CD4-positive, alpha-beta T cell (primary cell): Measurements from ENCODE around the gene BHLHE23. TPM values are rescaled to one million over a fixed set of nuclear protein-coding genes. Genes with fewer than 3 reads are reported as not detected.

ENCODE experiments used
- ATAC-seq: fragments of 200-7000 bp; cut with Tn5 transposase; one replicate; pipeline ENCODE4 v1.10.0; 2022; ENCODE audit warnings: mild to moderate bottlenecking; ENCODE audit not compliant: poor library complexity
- CTCF ChIA-PET: fragments of 350-600 bp; sonication (Branson Sonifier 250); formaldehyde crosslinking; loops from one replicate; lab custom pipeline; 2021; ENCODE audit warnings: antibody characterized with exemption, inconsistent platforms; lab: Charles Lee
- POLR2A ChIA-PET: fragments of 350-600 bp; sonication (Branson Sonifier 250); formaldehyde crosslinking; loops from one replicate; lab custom pipeline; 2021; ENCODE audit warnings: antibody characterized with exemption, inconsistent platforms; lab: Charles Lee
- DNase-seq, 14 experiments: peaks; one replicate each; pipeline ENCODE4 v3.0.0-alpha.2; 2013 to 2020; ENCODE audit warnings: mixed read lengths in 2 of 14
- H3K27ac ChIP-seq, 2 donors: one replicate each; pipeline versions ENCODE4 v1.5.1 to v1.7.0; 2013; ENCODE audit warnings: low read length in 2 of 2, low read depth in 1 of 2, mild to moderate bottlenecking in 1 of 2
- H3K27me3 ChIP-seq, 2 experiments: 1 replicate in 1 of 2; 2 replicates in 1 of 2; pipeline versions ENCODE4 v1.6.1 to v1.7.0; 2013; ENCODE audit warnings: low read length in 2 of 2, control low read depth in 1 of 2, mild to moderate bottlenecking in 1 of 2, moderate library complexity in 1 of 2; ENCODE audit not compliant: insufficient read depth in 2 of 2, control insufficient read depth in 1 of 2
- H3K36me3 ChIP-seq: one replicate; pipeline ENCODE4 v1.6.1; 2013; ENCODE audit warnings: low read length, control low read depth; ENCODE audit not compliant: insufficient read depth
- H3K4me1 ChIP-seq: one replicate; pipeline ENCODE4 v1.6.1; 2013; ENCODE audit warnings: low read length, control low read depth; ENCODE audit not compliant: insufficient read depth
- H3K4me3 ChIP-seq: one replicate; pipeline ENCODE4 v1.5.1; 2013; ENCODE audit warnings: mild to moderate bottlenecking, low read length, moderate library complexity
- H3K9me3 ChIP-seq, 2 experiments: 1 replicate in 1 of 2; 2 replicates in 1 of 2; pipeline versions ENCODE4 v1.6.1 to v1.7.0; 2013; ENCODE audit warnings: low read length in 2 of 2, mild to moderate bottlenecking in 2 of 2, control low read depth in 1 of 2, moderate library complexity in 1 of 2; ENCODE audit not compliant: control insufficient read depth in 1 of 2, insufficient read depth in 1 of 2
- H3K27ac Mint-ChIP-seq: one replicate; pipeline ENCODE4 v1.8.0; 2020; ENCODE audit warnings: mixed read lengths
- H3K27me3 Mint-ChIP-seq: one replicate; pipeline ENCODE4 v1.8.0; 2021; ENCODE audit warnings: mixed read lengths
- H3K36me3 Mint-ChIP-seq: one replicate; pipeline ENCODE4 v1.8.0; 2021; ENCODE audit warnings: low read depth, mixed read lengths
- H3K4me1 Mint-ChIP-seq: one replicate; pipeline ENCODE4 v1.8.0; 2021; ENCODE audit warnings: low read depth, mixed read lengths
- H3K4me3 Mint-ChIP-seq: one replicate; pipeline ENCODE4 v1.8.0; 2020; ENCODE audit warnings: mild to moderate bottlenecking, mixed read lengths
- H3K9me3 Mint-ChIP-seq: one replicate; pipeline ENCODE4 v1.8.0; 2020; ENCODE audit warnings: mixed read lengths
- intact Hi-C, 2 experiments: fragments of 100-400 bp; cut with DNase I in 1 of 2; cut with micrococcal nuclease in 1 of 2; formaldehyde crosslinking; loops; one replicate each; pipeline versions ENCODE4 v1.15.1 to v1.9.0; 2023 to 2025; cut with DNase I, micrococcal nuclease
- total RNA-seq, 174 experiments: library from RNA in 2 of 174; stranded (reverse) in 2 of 174; gene quantifications; one replicate each; pipeline ENCODE4 v1.2.3 and lab custom pipeline; 2021 to 2026
- TF ChIP-seq, protein P1 (sequence below): fragments of 200-600 bp; IDR thresholded peaks from one replicate; pipeline ENCODE4 v1.8.0; 2022; ENCODE audit warnings: antibody characterized with exemption, mild to moderate bottlenecking

The BHLHE23 gene
- total RNA-seq, 2 experiments from 2014 or later = not detected

DNA sequence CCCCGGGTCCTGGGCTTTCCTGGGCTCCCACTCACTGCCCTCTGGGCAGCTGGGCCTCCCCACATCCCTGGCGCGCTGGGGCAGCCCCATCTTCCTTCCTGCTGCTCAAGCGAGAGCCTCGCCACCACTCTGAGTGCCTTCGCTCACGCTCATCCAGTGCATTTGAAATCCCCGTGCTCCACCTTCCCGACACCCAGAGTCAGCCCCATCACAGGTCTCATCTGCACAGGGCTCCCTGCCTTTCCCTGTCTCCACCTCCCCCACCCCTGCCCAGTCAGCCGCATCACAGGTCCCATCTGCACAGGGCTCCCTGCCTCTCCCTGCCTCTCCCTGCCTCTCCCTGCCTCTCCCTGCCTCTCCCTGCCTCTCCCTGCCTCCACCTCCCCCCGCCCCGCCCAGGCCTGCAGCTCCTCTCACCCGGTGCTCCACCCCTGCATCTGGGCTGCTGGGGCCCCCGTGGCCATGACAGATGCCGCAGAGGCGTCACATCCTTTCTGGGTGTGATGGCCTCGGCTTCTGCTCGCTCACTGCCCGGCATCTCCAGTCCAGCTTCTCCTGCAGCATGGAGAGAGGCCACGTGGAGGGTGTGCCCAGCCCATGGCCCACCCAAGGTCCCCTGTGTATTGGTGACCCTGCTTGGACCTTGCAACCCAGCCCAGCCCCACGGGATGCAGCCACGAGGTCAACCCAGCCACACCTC, 9.0 kb upstream of the BHLHE23 start:
- Mint-ChIP-seq H3K4me3 (no peak overlapping the region), H3K9me3 (no peaks in the 10 kb centered on the region), H3K36me3 (no peaks in the 10 kb centered on the region), H3K27ac (no peak overlapping the region), H3K27me3 (peaks cover 72% of the 10 kb centered on the region), H3K4me1 (no peaks in the 10 kb centered on the region)
- peaks cover 12 to 34% of the 10 kb centered on the region in 2 experiments for H3K9me3 ChIP-seq
- ATAC-seq (no peak), DNase-seq (no peak)
- POLR2A ChIA-PET = no interaction called here
- no peaks in the 10 kb centered on the region for H3K36me3 ChIP-seq
- CTCF ChIA-PET = no interaction called here
- intact Hi-C loops = no loop called here
- no peak overlapping the region for H3K4me3 ChIP-seq
- peaks cover 2% of the 10 kb centered on the region for H3K4me1 ChIP-seq
- TF ChIP-seq, protein P1, sequence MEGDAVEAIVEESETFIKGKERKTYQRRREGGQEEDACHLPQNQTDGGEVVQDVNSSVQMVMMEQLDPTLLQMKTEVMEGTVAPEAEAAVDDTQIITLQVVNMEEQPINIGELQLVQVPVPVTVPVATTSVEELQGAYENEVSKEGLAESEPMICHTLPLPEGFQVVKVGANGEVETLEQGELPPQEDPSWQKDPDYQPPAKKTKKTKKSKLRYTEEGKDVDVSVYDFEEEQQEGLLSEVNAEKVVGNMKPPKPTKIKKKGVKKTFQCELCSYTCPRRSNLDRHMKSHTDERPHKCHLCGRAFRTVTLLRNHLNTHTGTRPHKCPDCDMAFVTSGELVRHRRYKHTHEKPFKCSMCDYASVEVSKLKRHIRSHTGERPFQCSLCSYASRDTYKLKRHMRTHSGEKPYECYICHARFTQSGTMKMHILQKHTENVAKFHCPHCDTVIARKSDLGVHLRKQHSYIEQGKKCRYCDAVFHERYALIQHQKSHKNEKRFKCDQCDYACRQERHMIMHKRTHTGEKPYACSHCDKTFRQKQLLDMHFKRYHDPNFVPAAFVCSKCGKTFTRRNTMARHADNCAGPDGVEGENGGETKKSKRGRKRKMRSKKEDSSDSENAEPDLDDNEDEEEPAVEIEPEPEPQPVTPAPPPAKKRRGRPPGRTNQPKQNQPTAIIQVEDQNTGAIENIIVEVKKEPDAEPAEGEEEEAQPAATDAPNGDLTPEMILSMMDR = no peak
- no peak overlapping the region for H3K27ac ChIP-seq
- peaks cover 24 to 27% of the 10 kb centered on the region in 2 experiments for H3K27me3 ChIP-seq

DNA sequence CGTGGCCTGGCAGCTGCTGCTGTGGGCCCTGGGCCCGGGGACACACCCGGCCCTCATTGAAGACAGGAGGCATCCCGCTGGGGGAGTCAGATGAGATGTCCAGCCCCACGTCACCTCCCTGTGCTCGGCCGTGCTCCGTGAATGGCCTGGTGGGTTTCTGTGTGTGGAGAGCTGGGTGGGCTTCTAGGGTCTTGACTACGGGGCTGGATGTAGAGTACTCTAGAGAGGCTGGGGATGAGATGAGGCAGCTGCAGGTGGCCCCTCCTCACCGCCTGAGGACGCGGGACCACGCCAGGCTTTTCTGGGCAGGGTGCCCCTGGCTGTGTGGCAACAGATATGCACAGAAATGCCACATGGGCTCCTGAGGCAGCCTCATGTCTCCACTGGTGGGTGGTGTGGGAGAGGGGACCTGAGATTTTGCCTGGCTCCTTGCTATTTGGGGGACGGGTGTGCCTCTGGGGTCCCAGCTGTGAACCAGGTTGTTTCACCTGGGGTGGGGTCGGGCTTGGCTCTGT, 8.4 kb upstream of the BHLHE23 start:
- ChIA-PET CTCF (interaction anchor here (1.6 kb wide), 1 partner anchor 43 kb away, joined by 4 read pairs; no protein-coding TSS in a partner anchor), POLR2A (no interaction called here)
- Mint-ChIP-seq H3K27me3 (peaks cover 73% of the 10 kb centered on the region), H3K9me3 (no peaks in the 10 kb centered on the region), H3K27ac (no peak overlapping the region), H3K4me1 (peaks cover 4% of the 10 kb centered on the region), H3K4me3 (no peak overlapping the region), H3K36me3 (no peaks in the 10 kb centered on the region)
- intact Hi-C loops = no loop called here
- H3K4me1 ChIP-seq = peaks cover 8% of the 10 kb centered on the region
- H3K27ac ChIP-seq = no peak overlapping the region
- peaks cover 24 to 27% of the 10 kb centered on the region in 2 experiments for H3K27me3 ChIP-seq
- H3K36me3 ChIP-seq = no peaks in the 10 kb centered on the region
- DNase-seq (no peak), ATAC-seq (no peak)
- peaks cover 12 to 34% of the 10 kb centered on the region in 2 experiments for H3K9me3 ChIP-seq
- TF ChIP-seq, protein P1 = no peak
- no peak overlapping the region for H3K4me3 ChIP-seq

GRCh38 chr20:63014710-63015109, 7.9 kb upstream of the BHLHE23 start:
- CTCF ChIA-PET = interaction anchor here (1.6 kb wide), 1 partner anchor 42 kb away, joined by 4 read pairs; no protein-coding TSS in a partner anchor

More at GRCh38 chr20:63014710-63015109, 7.9 kb upstream of the BHLHE23 start:
- intact Hi-C loops = no loop called here
- Mint-ChIP-seq H3K27me3 (peaks cover 77% of the 10 kb centered on the region), H3K9me3 (no peaks in the 10 kb centered on the region), H3K27ac (no peak overlapping the region), H3K4me3 (peak overlapping the region; percentile 25), H3K36me3 (no peaks in the 10 kb centered on the region), H3K4me1 (peaks cover 9% of the 10 kb centered on the region)
- Histone ChIP-seq H3K27me3 (peaks cover 25 to 27% of the 10 kb centered on the region in 2 experiments), H3K27ac (no peak overlapping the region), H3K9me3 (peaks cover 12 to 34% of the 10 kb centered on the region in 2 experiments), H3K36me3 (no peaks in the 10 kb centered on the region), H3K4me3 (no peak overlapping the region), H3K4me1 (peaks cover 13% of the 10 kb centered on the region)
- TF ChIP-seq, protein P1 = no peak
- ATAC-seq (no peak), DNase-seq (no peak)
- POLR2A ChIA-PET = no interaction called here
